H1 (cell line): ENCODE results near the gene DNM2. TPM values are rescaled to one million over a fixed set of nuclear protein-coding genes. Genes with fewer than 3 reads are reported as not detected.

Source experiments
- CTCF ChIA-PET: fragments of 300-600 bp; sonication (Branson Sonifier 250); formaldehyde crosslinking; loops from one replicate; lab custom pipeline; 2021; ENCODE audit not compliant: partially characterized antibody; lab: Charles Lee
- POLR2A ChIA-PET: fragments of 300-600 bp; sonication (Branson Sonifier 250); formaldehyde crosslinking; loops from one replicate; lab custom pipeline; 2021; ENCODE audit warnings: inconsistent platforms; ENCODE audit not compliant: partially characterized antibody; lab: Charles Lee
- DNase-seq, 2 experiments: peaks; one replicate each; pipeline versions ENCODE4 v3.0.0 to v3.0.0-alpha.2; 2010 to 2022; ENCODE audit warnings: low spot score in 2 of 2, low read depth in 1 of 2, mixed read lengths in 1 of 2
- FAIRE-seq: peaks from 2 replicates; lab custom pipeline; 2011; peaks lifted over from hg19 to GRCh38; lab: Jason Lieb, UNC
- H2AFZ ChIP-seq: 2 replicates; pipeline ENCODE4 v1.8.1; 2012; ENCODE audit warnings: low read length, inconsistent platforms
- H2AK5ac ChIP-seq: 2 replicates; pipeline ENCODE4 v1.6.1; 2013; ENCODE audit warnings: low read depth, low read length
- H2BK120ac ChIP-seq: replicated peaks from 2 replicates; pipeline ENCODE3; 2013; ENCODE audit warnings: low read depth, low read length, inconsistent platforms
- H2BK12ac ChIP-seq: 2 replicates; pipeline ENCODE4 v1.6.1; 2013; ENCODE audit warnings: low read depth, low read length
- H2BK15ac ChIP-seq: 2 replicates; pipeline ENCODE4 v1.6.1; 2013; ENCODE audit warnings: low read length
- H2BK20ac ChIP-seq: 2 replicates; pipeline ENCODE4 v1.6.1; 2013; ENCODE audit warnings: low read length
- H2BK5ac ChIP-seq: 2 replicates; pipeline ENCODE4 v1.6.1; 2013; ENCODE audit warnings: low read depth, low read length
- H3K14ac ChIP-seq: 2 replicates; pipeline ENCODE4 v1.6.1; 2013; ENCODE audit warnings: inconsistent platforms; ENCODE audit not compliant: insufficient read length
- H3K18ac ChIP-seq: 2 replicates; pipeline ENCODE4 v1.6.1; 2013; ENCODE audit warnings: low read length; ENCODE audit errors: extremely low read depth
- H3K23ac ChIP-seq: 2 replicates; pipeline ENCODE4 v1.6.1; 2013; ENCODE audit warnings: inconsistent platforms; ENCODE audit not compliant: insufficient read length
- H3K23me2 ChIP-seq: 2 replicates; pipeline ENCODE4 v1.6.1; 2013; ENCODE audit warnings: low read depth, low read length
- H3K27ac ChIP-seq: 2 replicates; pipeline ENCODE4 v1.6.1; 2011; ENCODE audit warnings: low read depth, low read length, inconsistent platforms
- H3K27me3 ChIP-seq, 4 experiments: replicated peaks in 1 of 4; 1 replicate in 1 of 4; 2 replicates in 3 of 4; pipeline versions ENCODE4 v1.6.1 to v1.8.1; 2011 to 2013; ENCODE audit warnings: low read length in 3 of 4, mild to moderate bottlenecking in 3 of 4, inconsistent platforms in 2 of 4, mixed read lengths in 2 of 4, moderate library complexity in 1 of 4; ENCODE audit not compliant: control insufficient read depth in 3 of 4, insufficient read depth in 3 of 4; ENCODE audit errors: extremely low read depth in 1 of 4
- H3K36me3 ChIP-seq, 4 experiments: 2 replicates each; pipeline versions ENCODE4 v1.6.1 to v1.8.1; 2011 to 2013; ENCODE audit warnings: mild to moderate bottlenecking in 4 of 4, low read length in 3 of 4, moderate library complexity in 2 of 4, control low read depth in 1 of 4, inconsistent platforms in 1 of 4; ENCODE audit not compliant: insufficient read depth in 4 of 4, control insufficient read depth in 2 of 4
- H3K4ac ChIP-seq: replicated peaks from 2 replicates; pipeline ENCODE3; 2013; ENCODE audit warnings: low read length, low read depth, mixed read lengths, inconsistent platforms; ENCODE audit not compliant: insufficient read length
- H3K4me1 ChIP-seq, 4 experiments: replicated peaks in 1 of 4; 1 replicate in 1 of 4; 2 replicates in 3 of 4; pipeline versions ENCODE4 v1.6.1 to v1.8.1; 2011 to 2013; ENCODE audit warnings: low read length in 3 of 4, inconsistent platforms in 2 of 4, mixed read lengths in 1 of 4; ENCODE audit not compliant: insufficient read depth in 4 of 4, control insufficient read depth in 3 of 4
- H3K4me2 ChIP-seq, 2 experiments: 2 replicates each; pipeline versions ENCODE4 v1.6.1 to v1.8.1; 2011 to 2013; ENCODE audit warnings: low read depth in 2 of 2, low read length in 2 of 2, control low read depth in 1 of 2, inconsistent platforms in 1 of 2, mild to moderate bottlenecking in 1 of 2; ENCODE audit not compliant: insufficient read depth in 1 of 2
- H3K4me3 ChIP-seq, 4 experiments: fragments of 200-600, 300-600 bp in 1 of 4; sonication (generic), shearing (Covaris generic), sonication (Bioruptor Twin) in 1 of 4; 2 replicates each; pipeline versions ENCODE4 v1.5.1 to v1.8.1; 2011 to 2016; ENCODE audit warnings: low read length in 4 of 4, low read depth in 3 of 4, control low read depth in 2 of 4, inconsistent platforms in 2 of 4, mild to moderate bottlenecking in 2 of 4, mixed read lengths in 1 of 4, moderate library complexity in 1 of 4; ENCODE audit not compliant: insufficient read depth in 2 of 4; ENCODE audit errors: extremely low read depth in 1 of 4
- H3K56ac ChIP-seq: replicated peaks from 2 replicates; pipeline ENCODE3; 2013; ENCODE audit warnings: low read depth, mild to moderate bottlenecking, mixed read lengths, low read length, inconsistent platforms; ENCODE audit not compliant: insufficient read length
- H3K79me1 ChIP-seq: 2 replicates; pipeline ENCODE4 v1.6.1; 2013; ENCODE audit warnings: low read depth, low read length, control low read depth
- H3K79me2 ChIP-seq, 2 experiments: 2 replicates each; pipeline versions ENCODE4 v1.6.1 to v1.8.1; 2012 to 2013; ENCODE audit warnings: low read length in 2 of 2, mild to moderate bottlenecking in 2 of 2, inconsistent platforms in 1 of 2; ENCODE audit not compliant: insufficient read depth in 2 of 2, control insufficient read depth in 1 of 2
- H3K9ac ChIP-seq, 4 experiments: replicated peaks in 1 of 4; 1 replicate in 1 of 4; 2 replicates in 3 of 4; pipeline versions ENCODE4 v1.6.1 to v1.8.1; 2011 to 2013; ENCODE audit warnings: low read depth in 3 of 4, low read length in 3 of 4, control low read depth in 2 of 4, mild to moderate bottlenecking in 2 of 4, moderate library complexity in 2 of 4, inconsistent platforms in 1 of 4; ENCODE audit errors: extremely low read depth in 1 of 4
- H3K9me3 ChIP-seq, 2 experiments: 2 replicates each; pipeline versions ENCODE4 v1.6.1 to v1.8.1; 2012 to 2013; ENCODE audit warnings: mild to moderate bottlenecking in 2 of 2, moderate library complexity in 2 of 2, control low read depth in 1 of 2, inconsistent platforms in 1 of 2, low read depth in 1 of 2, low read length in 1 of 2, mixed read lengths in 1 of 2; ENCODE audit not compliant: insufficient read depth in 2 of 2
- H4K20me1 ChIP-seq, 2 experiments: replicated peaks in 1 of 2; 2 replicates each; pipeline versions ENCODE3 to v1.8.1; 2011 to 2013; ENCODE audit warnings: inconsistent platforms in 2 of 2, low read length in 2 of 2, mild to moderate bottlenecking in 1 of 2; ENCODE audit not compliant: insufficient read depth in 2 of 2, control insufficient read depth in 1 of 2
- H4K5ac ChIP-seq: 2 replicates; pipeline ENCODE4 v1.6.1; 2013; ENCODE audit warnings: low read length, low read depth, mixed read lengths, inconsistent platforms; ENCODE audit not compliant: insufficient read length
- H4K8ac ChIP-seq: 2 replicates; pipeline ENCODE4 v1.8.0; 2013; ENCODE audit warnings: mild to moderate bottlenecking, moderate library complexity, low read length, inconsistent platforms; ENCODE audit not compliant: insufficient read depth; ENCODE audit errors: extremely low read depth
- H4K91ac ChIP-seq: replicated peaks from 2 replicates; pipeline ENCODE3; 2013; ENCODE audit warnings: low read length, mixed read lengths, inconsistent platforms; ENCODE audit not compliant: insufficient read length
- CREB1 ChIP-seq: IDR thresholded peaks from 2 replicates; pipeline ENCODE4 v1.6.1; 2012; ENCODE audit warnings: inconsistent platforms
- E2F6 ChIP-seq: IDR thresholded peaks from 2 replicates; pipeline ENCODE4 v1.6.1; 2012; ENCODE audit warnings: inconsistent platforms
- EGR1 ChIP-seq: IDR thresholded peaks from 2 replicates; pipeline ENCODE4 v1.6.1; 2011; ENCODE audit warnings: low read depth, low read length, borderline replicate concordance
- EP300 ChIP-seq, 2 experiments: IDR thresholded peaks; 1 replicate in 1 of 2; 2 replicates in 1 of 2; pipeline ENCODE4 v1.6.1; 2011 to 2012; ENCODE audit warnings: low read depth in 2 of 2, low read length in 2 of 2, mild to moderate bottlenecking in 2 of 2, borderline replicate concordance in 1 of 2, inconsistent platforms in 1 of 2, moderate library complexity in 1 of 2
- SIN3A ChIP-seq, 2 experiments: IDR thresholded peaks in 1 of 2; conservative IDR thresholded peaks in 1 of 2; 2 replicates each; pipeline ENCODE4 v1.6.1; 2011 to 2012; ENCODE audit warnings: low read length in 2 of 2, improper control_type of control experiment in 1 of 2, low read depth in 1 of 2, mild to moderate bottlenecking in 1 of 2
- YY1 ChIP-seq: IDR thresholded peaks from 2 replicates; pipeline ENCODE4 v1.6.1; 2011; ENCODE audit warnings: low read depth, mild to moderate bottlenecking, low read length
- ZNF274 ChIP-seq: IDR thresholded peaks from 2 replicates; pipeline ENCODE4 v1.7.0; 2012; ENCODE audit warnings: low read length, borderline replicate concordance; ENCODE audit errors: extremely low read depth
- WGBS, 2 experiments: shearing (Covaris generic) in 1 of 2; methylation state at CpG; one replicate each; pipeline versions ENCODE4 v1.1.6 to v1.1.7; 2013 to 2015; ENCODE audit warnings: low lambda C conversion rate in 2 of 2, mixed read lengths in 2 of 2, inconsistent platforms in 1 of 2, low coverage in 1 of 2, missing lambda C conversion rate in 1 of 2; ENCODE audit not compliant: insufficient replicate concordance in 2 of 2, insufficient coverage in 1 of 2, insufficient read length in 1 of 2; ENCODE audit errors: extremely low coverage in 1 of 2, missing lambda C conversion rate in 1 of 2; 5-methylcytosine and 5-hydroxymethylcytosine counted together
- polyA plus RNA-seq, 7 experiments: library from polyadenylated mRNA; depleted of rRNA in 3 of 7; stranded (reverse) in 5 of 7; unstranded in 2 of 7; fragments of >200 nt in 5 of 7; fragments of 200-250 nt in 2 of 7; gene quantifications; 1 replicate in 5 of 7; 2 replicates in 1 of 7; 4 replicates in 1 of 7; pipeline versions ENCODE4 v1.2.1 to v1.2.3, GENCODE V29; 2011 to 2013; ENCODE audit warnings: missing spikeins in 2 of 7, mixed read lengths in 2 of 7
- total RNA-seq: library from RNA; stranded (reverse); fragmentation: NEBNext Ultra II Directional; extraction: Animal tissue kit (Norgen Biotek cat#: 25700); gene quantifications from 2 replicates; pipeline ENCODE4 v1.2.1, GENCODE V29; 2021
- TF ChIP-seq, protein P1 (sequence below): IDR thresholded peaks from 2 replicates; pipeline ENCODE4 v1.6.1; 2011; ENCODE audit warnings: low read length, improper control_type of control experiment
- TF ChIP-seq, protein P2 (sequence below): IDR thresholded peaks from 2 replicates; pipeline ENCODE4 v1.6.1; 2012; ENCODE audit warnings: low read length, inconsistent platforms

Gene DNM2
- total and polyA plus RNA-seq, 2 of the 8 experiments (the other 6 are each of a cell fraction or from before 2014, with no cell fraction given): 61.9 to 120 TPM

GRCh38 chr19:10805758-10806247 is 87.9 kb downstream of the DNM2 start:
- 85% methylated on average over 11 of the region's 11 CpGs; no CpG with 5 or more reads in 1 of the 2 experiments for WGBS, 2 experiments
- Histone ChIP-seq H3K79me1 (no peaks in the 10 kb centered on the region), H3K27me3 (no peaks in the 10 kb centered on the region), H4K8ac (peak overlapping the region; percentile 66; the same call in 1 of the 2 replicates), H3K18ac (no peak overlapping the region), H2AFZ (no peak overlapping the region), H3K56ac (no peak overlapping the region), H3K79me2 (no peaks in the 10 kb centered on the region), H2BK20ac (0 out of 2 replicates have a peak overlapping the region, but pooled peaks have one; percentile 32), H2BK120ac (no peak overlapping the region), H2BK15ac (no peak overlapping the region), H3K14ac (no peak overlapping the region), H3K9ac (no peak overlapping the region), H2BK12ac (no peak overlapping the region), H4K20me1 (peaks cover 0 to 5% of the 10 kb centered on the region in 2 experiments), H3K27ac (no peak overlapping the region), H3K9me3 (no peaks in the 10 kb centered on the region), H3K23me2 (no peaks in the 10 kb centered on the region), H4K5ac (no peak overlapping the region), H2AK5ac (no peak overlapping the region), H3K23ac (no peak overlapping the region), H4K91ac (no peak overlapping the region), H3K36me3 (peaks cover 0 to 21% (median 10%) of the 10 kb centered on the region in 4 experiments; a peak in 6 of 8 replicates), H3K4me3 (no peak overlapping the region), H3K4me1 (no peaks in the 10 kb centered on the region), H3K4ac (no peak overlapping the region), H3K4me2 (no peak overlapping the region), H2BK5ac (no peak overlapping the region)
- POLR2A ChIA-PET: interaction anchor here (0.5 to 0.8 kb wide), 2 partner anchors 9 to 1992 kb away, joined by 3 read pairs; no protein-coding TSS in a partner anchor
- FAIRE-seq: no peak
- CTCF ChIA-PET: interaction anchor here (0.8 to 1.4 kb wide), 5 partner anchors 9 to 88 kb away, joined by 3 to 5 read pairs (median 4); partner anchors contain the start of gene DNM2
- DNase-seq: no peak
- TF ChIP-seq, protein P1, sequence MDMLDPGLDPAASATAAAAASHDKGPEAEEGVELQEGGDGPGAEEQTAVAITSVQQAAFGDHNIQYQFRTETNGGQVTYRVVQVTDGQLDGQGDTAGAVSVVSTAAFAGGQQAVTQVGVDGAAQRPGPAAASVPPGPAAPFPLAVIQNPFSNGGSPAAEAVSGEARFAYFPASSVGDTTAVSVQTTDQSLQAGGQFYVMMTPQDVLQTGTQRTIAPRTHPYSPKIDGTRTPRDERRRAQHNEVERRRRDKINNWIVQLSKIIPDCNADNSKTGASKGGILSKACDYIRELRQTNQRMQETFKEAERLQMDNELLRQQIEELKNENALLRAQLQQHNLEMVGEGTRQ: no peak
- TF ChIP-seq CREB1: no peak
- TF ChIP-seq YY1: no peak
- TF ChIP-seq EP300 (IDR thresholded peaks at IDR 0.05; ENCODE audit: borderline replicate concordance in 1 of 2, low read depth in 2 of 2, low read length in 2 of 2): no peak
- TF ChIP-seq E2F6: no peak
- no peak for TF ChIP-seq ZNF274
- TF ChIP-seq, protein P2, sequence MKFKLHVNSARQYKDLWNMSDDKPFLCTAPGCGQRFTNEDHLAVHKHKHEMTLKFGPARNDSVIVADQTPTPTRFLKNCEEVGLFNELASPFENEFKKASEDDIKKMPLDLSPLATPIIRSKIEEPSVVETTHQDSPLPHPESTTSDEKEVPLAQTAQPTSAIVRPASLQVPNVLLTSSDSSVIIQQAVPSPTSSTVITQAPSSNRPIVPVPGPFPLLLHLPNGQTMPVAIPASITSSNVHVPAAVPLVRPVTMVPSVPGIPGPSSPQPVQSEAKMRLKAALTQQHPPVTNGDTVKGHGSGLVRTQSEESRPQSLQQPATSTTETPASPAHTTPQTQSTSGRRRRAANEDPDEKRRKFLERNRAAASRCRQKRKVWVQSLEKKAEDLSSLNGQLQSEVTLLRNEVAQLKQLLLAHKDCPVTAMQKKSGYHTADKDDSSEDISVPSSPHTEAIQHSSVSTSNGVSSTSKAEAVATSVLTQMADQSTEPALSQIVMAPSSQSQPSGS: no peak
- no peak for TF ChIP-seq SIN3A (conservative IDR thresholded peaks at IDR 0.05 in 1 of 2, IDR thresholded peaks at IDR 0.05 in 1 of 2; ENCODE audit: low read depth in 1 of 2, low read length in 2 of 2)
- no peak for TF ChIP-seq EGR1
